H1 (cell line): ENCODE measurements around the gene SGMS2. TPM values are rescaled to one million over a fixed set of nuclear protein-coding genes. Genes with fewer than 3 reads are reported as not detected.

Experiments
- CTCF ChIA-PET: fragments of 300-600 bp; sonication (Branson Sonifier 250); formaldehyde crosslinking; loops from one replicate; lab custom pipeline; 2021; ENCODE audit not compliant: partially characterized antibody; lab: Charles Lee
- POLR2A ChIA-PET: fragments of 300-600 bp; sonication (Branson Sonifier 250); formaldehyde crosslinking; loops from one replicate; lab custom pipeline; 2021; ENCODE audit warnings: inconsistent platforms; ENCODE audit not compliant: partially characterized antibody; lab: Charles Lee
- DNase-seq, 2 experiments: peaks; one replicate each; pipeline versions ENCODE4 v3.0.0 to v3.0.0-alpha.2; 2010 to 2022; ENCODE audit warnings: low spot score in 2 of 2, low read depth in 1 of 2, mixed read lengths in 1 of 2
- FAIRE-seq: peaks from 2 replicates; lab custom pipeline; 2011; peaks lifted over from hg19 to GRCh38; lab: Jason Lieb, UNC
- H2AFZ ChIP-seq: 2 replicates; pipeline ENCODE4 v1.8.1; 2012; ENCODE audit warnings: low read length, inconsistent platforms
- H2AK5ac ChIP-seq: 2 replicates; pipeline ENCODE4 v1.6.1; 2013; ENCODE audit warnings: low read depth, low read length
- H2BK120ac ChIP-seq: replicated peaks from 2 replicates; pipeline ENCODE3; 2013; ENCODE audit warnings: low read depth, low read length, inconsistent platforms
- H2BK12ac ChIP-seq: 2 replicates; pipeline ENCODE4 v1.6.1; 2013; ENCODE audit warnings: low read depth, low read length
- H2BK15ac ChIP-seq: 2 replicates; pipeline ENCODE4 v1.6.1; 2013; ENCODE audit warnings: low read length
- H2BK20ac ChIP-seq: 2 replicates; pipeline ENCODE4 v1.6.1; 2013; ENCODE audit warnings: low read length
- H2BK5ac ChIP-seq: 2 replicates; pipeline ENCODE4 v1.6.1; 2013; ENCODE audit warnings: low read depth, low read length
- H3K14ac ChIP-seq: 2 replicates; pipeline ENCODE4 v1.6.1; 2013; ENCODE audit warnings: inconsistent platforms; ENCODE audit not compliant: insufficient read length
- H3K18ac ChIP-seq: 2 replicates; pipeline ENCODE4 v1.6.1; 2013; ENCODE audit warnings: low read length; ENCODE audit errors: extremely low read depth
- H3K23ac ChIP-seq: 2 replicates; pipeline ENCODE4 v1.6.1; 2013; ENCODE audit warnings: inconsistent platforms; ENCODE audit not compliant: insufficient read length
- H3K23me2 ChIP-seq: 2 replicates; pipeline ENCODE4 v1.6.1; 2013; ENCODE audit warnings: low read depth, low read length
- H3K27ac ChIP-seq: 2 replicates; pipeline ENCODE4 v1.6.1; 2011; ENCODE audit warnings: low read depth, low read length, inconsistent platforms
- H3K27me3 ChIP-seq, 4 experiments: replicated peaks in 1 of 4; 1 replicate in 1 of 4; 2 replicates in 3 of 4; pipeline versions ENCODE4 v1.6.1 to v1.8.1; 2011 to 2013; ENCODE audit warnings: low read length in 3 of 4, mild to moderate bottlenecking in 3 of 4, inconsistent platforms in 2 of 4, mixed read lengths in 2 of 4, moderate library complexity in 1 of 4; ENCODE audit not compliant: control insufficient read depth in 3 of 4, insufficient read depth in 3 of 4; ENCODE audit errors: extremely low read depth in 1 of 4
- H3K36me3 ChIP-seq, 4 experiments: 2 replicates each; pipeline versions ENCODE4 v1.6.1 to v1.8.1; 2011 to 2013; ENCODE audit warnings: mild to moderate bottlenecking in 4 of 4, low read length in 3 of 4, moderate library complexity in 2 of 4, control low read depth in 1 of 4, inconsistent platforms in 1 of 4; ENCODE audit not compliant: insufficient read depth in 4 of 4, control insufficient read depth in 2 of 4
- H3K4ac ChIP-seq: replicated peaks from 2 replicates; pipeline ENCODE3; 2013; ENCODE audit warnings: low read length, low read depth, mixed read lengths, inconsistent platforms; ENCODE audit not compliant: insufficient read length
- H3K4me1 ChIP-seq, 4 experiments: replicated peaks in 1 of 4; 1 replicate in 1 of 4; 2 replicates in 3 of 4; pipeline versions ENCODE4 v1.6.1 to v1.8.1; 2011 to 2013; ENCODE audit warnings: low read length in 3 of 4, inconsistent platforms in 2 of 4, mixed read lengths in 1 of 4; ENCODE audit not compliant: insufficient read depth in 4 of 4, control insufficient read depth in 3 of 4
- H3K4me2 ChIP-seq, 2 experiments: 2 replicates each; pipeline versions ENCODE4 v1.6.1 to v1.8.1; 2011 to 2013; ENCODE audit warnings: low read depth in 2 of 2, low read length in 2 of 2, control low read depth in 1 of 2, inconsistent platforms in 1 of 2, mild to moderate bottlenecking in 1 of 2; ENCODE audit not compliant: insufficient read depth in 1 of 2
- H3K4me3 ChIP-seq, 4 experiments: fragments of 200-600, 300-600 bp in 1 of 4; sonication (generic), shearing (Covaris generic), sonication (Bioruptor Twin) in 1 of 4; 2 replicates each; pipeline versions ENCODE4 v1.5.1 to v1.8.1; 2011 to 2016; ENCODE audit warnings: low read length in 4 of 4, low read depth in 3 of 4, control low read depth in 2 of 4, inconsistent platforms in 2 of 4, mild to moderate bottlenecking in 2 of 4, mixed read lengths in 1 of 4, moderate library complexity in 1 of 4; ENCODE audit not compliant: insufficient read depth in 2 of 4; ENCODE audit errors: extremely low read depth in 1 of 4
- H3K56ac ChIP-seq: replicated peaks from 2 replicates; pipeline ENCODE3; 2013; ENCODE audit warnings: low read depth, mild to moderate bottlenecking, mixed read lengths, low read length, inconsistent platforms; ENCODE audit not compliant: insufficient read length
- H3K79me1 ChIP-seq: 2 replicates; pipeline ENCODE4 v1.6.1; 2013; ENCODE audit warnings: low read depth, low read length, control low read depth
- H3K79me2 ChIP-seq, 2 experiments: 2 replicates each; pipeline versions ENCODE4 v1.6.1 to v1.8.1; 2012 to 2013; ENCODE audit warnings: low read length in 2 of 2, mild to moderate bottlenecking in 2 of 2, inconsistent platforms in 1 of 2; ENCODE audit not compliant: insufficient read depth in 2 of 2, control insufficient read depth in 1 of 2
- H3K9ac ChIP-seq, 4 experiments: replicated peaks in 1 of 4; 1 replicate in 1 of 4; 2 replicates in 3 of 4; pipeline versions ENCODE4 v1.6.1 to v1.8.1; 2011 to 2013; ENCODE audit warnings: low read depth in 3 of 4, low read length in 3 of 4, control low read depth in 2 of 4, mild to moderate bottlenecking in 2 of 4, moderate library complexity in 2 of 4, inconsistent platforms in 1 of 4; ENCODE audit errors: extremely low read depth in 1 of 4
- H3K9me3 ChIP-seq, 2 experiments: 2 replicates each; pipeline versions ENCODE4 v1.6.1 to v1.8.1; 2012 to 2013; ENCODE audit warnings: mild to moderate bottlenecking in 2 of 2, moderate library complexity in 2 of 2, control low read depth in 1 of 2, inconsistent platforms in 1 of 2, low read depth in 1 of 2, low read length in 1 of 2, mixed read lengths in 1 of 2; ENCODE audit not compliant: insufficient read depth in 2 of 2
- H4K20me1 ChIP-seq, 2 experiments: replicated peaks in 1 of 2; 2 replicates each; pipeline versions ENCODE3 to v1.8.1; 2011 to 2013; ENCODE audit warnings: inconsistent platforms in 2 of 2, low read length in 2 of 2, mild to moderate bottlenecking in 1 of 2; ENCODE audit not compliant: insufficient read depth in 2 of 2, control insufficient read depth in 1 of 2
- H4K5ac ChIP-seq: 2 replicates; pipeline ENCODE4 v1.6.1; 2013; ENCODE audit warnings: low read length, low read depth, mixed read lengths, inconsistent platforms; ENCODE audit not compliant: insufficient read length
- H4K8ac ChIP-seq: 2 replicates; pipeline ENCODE4 v1.8.0; 2013; ENCODE audit warnings: mild to moderate bottlenecking, moderate library complexity, low read length, inconsistent platforms; ENCODE audit not compliant: insufficient read depth; ENCODE audit errors: extremely low read depth
- H4K91ac ChIP-seq: replicated peaks from 2 replicates; pipeline ENCODE3; 2013; ENCODE audit warnings: low read length, mixed read lengths, inconsistent platforms; ENCODE audit not compliant: insufficient read length
- CHD2 ChIP-seq: IDR thresholded peaks from 2 replicates; pipeline ENCODE4 v1.6.1; 2012; ENCODE audit warnings: low read length, improper control_type of control experiment
- EP300 ChIP-seq, 2 experiments: IDR thresholded peaks; 1 replicate in 1 of 2; 2 replicates in 1 of 2; pipeline ENCODE4 v1.6.1; 2011 to 2012; ENCODE audit warnings: low read depth in 2 of 2, low read length in 2 of 2, mild to moderate bottlenecking in 2 of 2, borderline replicate concordance in 1 of 2, inconsistent platforms in 1 of 2, moderate library complexity in 1 of 2
- EZH2 ChIP-seq: fragments of 200-600 bp; sonication (generic); IDR thresholded peaks from 2 replicates; pipeline ENCODE4 v1.7.1; 2012; ENCODE audit warnings: low read depth, mild to moderate bottlenecking, moderate library complexity, low read length, inconsistent platforms; ENCODE audit not compliant: severe bottlenecking
- GABPA ChIP-seq: IDR thresholded peaks from 2 replicates; pipeline ENCODE4 v1.6.1; 2011; ENCODE audit warnings: mild to moderate bottlenecking, low read length, moderate library complexity, borderline replicate concordance; ENCODE audit not compliant: insufficient read depth
- HDAC2 ChIP-seq, 2 experiments: fragments of 300-600 bp in 1 of 2; sonication (generic) in 1 of 2; IDR thresholded peaks; 2 replicates each; pipeline ENCODE4 v1.6.1; 2011 to 2012; ENCODE audit warnings: low read depth in 2 of 2, low read length in 2 of 2, mild to moderate bottlenecking in 2 of 2, moderate library complexity in 2 of 2, borderline replicate concordance in 1 of 2, inconsistent platforms in 1 of 2
- JUND ChIP-seq: IDR thresholded peaks from 2 replicates; pipeline ENCODE4 v1.6.1; 2011; ENCODE audit warnings: mild to moderate bottlenecking, improper control_type of control experiment, low read length
- KDM5A ChIP-seq: fragments of 200-600 bp; IDR thresholded peaks from 2 replicates; pipeline ENCODE4 v1.7.1; 2012; ENCODE audit warnings: mild to moderate bottlenecking, low read length, inconsistent platforms, mixed read lengths
- NRF1 ChIP-seq: IDR thresholded peaks from 2 replicates; pipeline ENCODE4 v1.6.1; 2011; ENCODE audit warnings: mild to moderate bottlenecking, low read depth, low read length, improper control_type of control experiment
- RAD21 ChIP-seq, 2 experiments: IDR thresholded peaks in 1 of 2; conservative IDR thresholded peaks in 1 of 2; 2 replicates each; pipeline ENCODE4 v1.6.1; 2011; ENCODE audit warnings: low read depth in 2 of 2, low read length in 2 of 2, improper control_type of control experiment in 1 of 2, inconsistent platforms in 1 of 2, mild to moderate bottlenecking in 1 of 2, moderate library complexity in 1 of 2
- SIRT6 ChIP-seq: IDR thresholded peaks from one replicate; pipeline ENCODE4 v1.7.1; 2012; ENCODE audit warnings: low read length, inconsistent platforms
- SIX5 ChIP-seq: IDR thresholded peaks from 2 replicates; pipeline ENCODE4 v1.6.1; 2011; ENCODE audit warnings: mild to moderate bottlenecking, low read depth, low read length
- TAF7 ChIP-seq: optimal IDR thresholded peaks from 2 replicates; pipeline ENCODE3; 2011; ENCODE audit warnings: low read depth, mild to moderate bottlenecking, inconsistent platforms, low read length, moderate library complexity, borderline replicate concordance
- WGBS, 2 experiments: shearing (Covaris generic) in 1 of 2; methylation state at CpG; one replicate each; pipeline versions ENCODE4 v1.1.6 to v1.1.7; 2013 to 2015; ENCODE audit warnings: low lambda C conversion rate in 2 of 2, mixed read lengths in 2 of 2, inconsistent platforms in 1 of 2, low coverage in 1 of 2, missing lambda C conversion rate in 1 of 2; ENCODE audit not compliant: insufficient replicate concordance in 2 of 2, insufficient coverage in 1 of 2, insufficient read length in 1 of 2; ENCODE audit errors: extremely low coverage in 1 of 2, missing lambda C conversion rate in 1 of 2; 5-methylcytosine and 5-hydroxymethylcytosine counted together
- polyA plus RNA-seq, 7 experiments: library from polyadenylated mRNA; depleted of rRNA in 3 of 7; stranded (reverse) in 5 of 7; unstranded in 2 of 7; fragments of >200 nt in 5 of 7; fragments of 200-250 nt in 2 of 7; gene quantifications; 1 replicate in 5 of 7; 2 replicates in 1 of 7; 4 replicates in 1 of 7; pipeline versions ENCODE4 v1.2.1 to v1.2.3, GENCODE V29; 2011 to 2013; ENCODE audit warnings: missing spikeins in 2 of 7, mixed read lengths in 2 of 7
- total RNA-seq: library from RNA; stranded (reverse); fragmentation: NEBNext Ultra II Directional; extraction: Animal tissue kit (Norgen Biotek cat#: 25700); gene quantifications from 2 replicates; pipeline ENCODE4 v1.2.1, GENCODE V29; 2021
- TF ChIP-seq, protein P1 (sequence below): IDR thresholded peaks from 2 replicates; pipeline ENCODE4 v1.6.1; 2011; ENCODE audit warnings: low read depth, mild to moderate bottlenecking, low read length; ENCODE audit not compliant: insufficient read depth

SGMS2 gene
- total and polyA plus RNA-seq, 2 of the 8 experiments (the other 6 are each of a cell fraction or from before 2014, with no cell fraction given): 0.04 to 1.3 TPM

DNA sequence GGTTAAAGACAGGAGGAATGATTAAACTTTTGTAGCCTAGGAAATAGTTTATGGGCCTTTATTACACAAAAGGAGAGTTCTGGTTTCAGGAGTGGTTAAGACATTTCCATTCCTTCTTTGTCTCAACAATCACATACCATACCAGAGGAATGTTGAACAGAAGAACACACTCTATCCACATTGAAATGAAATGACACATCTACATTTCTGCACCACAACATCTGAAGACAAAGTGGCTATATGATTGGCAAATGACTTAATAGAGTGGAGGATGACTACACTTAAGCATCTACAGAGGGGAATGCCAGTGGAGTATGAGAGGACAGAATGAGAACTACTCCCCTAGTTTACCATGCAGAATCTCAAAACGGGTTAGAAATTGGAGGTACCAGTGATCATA lies 114.6 kb downstream of the SGMS2 start:
- ChIA-PET POLR2A (no interaction called here), CTCF (interaction anchor here (0.7 kb wide), 1 partner anchor 80 kb away, joined by 3 read pairs; no protein-coding TSS in a partner anchor)
- no peak overlapping the region for H3K27ac ChIP-seq
- H4K20me1 ChIP-seq: no peaks in the 10 kb centered on the region
- H2AFZ ChIP-seq: no peak overlapping the region
- H3K23me2 ChIP-seq: no peaks in the 10 kb centered on the region
- H3K9me3 ChIP-seq: no peaks in the 10 kb centered on the region
- no peak overlapping the region for H2BK12ac ChIP-seq
- DNase-seq (no peak), FAIRE-seq (no peak)
- no peak overlapping the region for H2AK5ac ChIP-seq
- no peak overlapping the region for H3K14ac ChIP-seq
- no peak overlapping the region for H4K91ac ChIP-seq
- H3K4me2 ChIP-seq: no peak overlapping the region
- no peaks in the 10 kb centered on the region for H3K79me1 ChIP-seq
- H2BK120ac ChIP-seq: no peak overlapping the region
- H3K79me2 ChIP-seq: no peaks in the 10 kb centered on the region
- H2BK20ac ChIP-seq: no peak overlapping the region
- H3K4me1 ChIP-seq: no peaks in the 10 kb centered on the region
- H2BK15ac ChIP-seq: no peak overlapping the region
- H3K36me3 ChIP-seq: no peaks in the 10 kb centered on the region
- no peak overlapping the region for H3K56ac ChIP-seq
- no peak overlapping the region for H3K18ac ChIP-seq
- no peak overlapping the region for H3K4ac ChIP-seq
- no peak overlapping the region for H3K9ac ChIP-seq
- H3K27me3 ChIP-seq: no peaks in the 10 kb centered on the region
- H2BK5ac ChIP-seq: no peak overlapping the region
- 95% methylated on average over 1 of the region's 1 CpG; no CpG with 5 or more reads in 1 of the 2 experiments for WGBS, 2 experiments
- no peak overlapping the region for H4K8ac ChIP-seq
- H3K4me3 ChIP-seq: no peak overlapping the region
- no peak overlapping the region for H3K23ac ChIP-seq
- no peak overlapping the region for H4K5ac ChIP-seq
- no peak for TF ChIP-seq GABPA
- TF ChIP-seq EP300 (IDR thresholded peaks at IDR 0.05; ENCODE audit: borderline replicate concordance in 1 of 2, low read depth in 2 of 2, low read length in 2 of 2): no peak
- TF ChIP-seq TAF7: no peak
- TF ChIP-seq EZH2: no peak
- TF ChIP-seq JUND: no peak
- no peak for TF ChIP-seq SIX5
- TF ChIP-seq, protein P1, sequence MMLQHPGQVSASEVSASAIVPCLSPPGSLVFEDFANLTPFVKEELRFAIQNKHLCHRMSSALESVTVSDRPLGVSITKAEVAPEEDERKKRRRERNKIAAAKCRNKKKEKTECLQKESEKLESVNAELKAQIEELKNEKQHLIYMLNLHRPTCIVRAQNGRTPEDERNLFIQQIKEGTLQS: no peak
- no peak for TF ChIP-seq SIRT6
- no peak for TF ChIP-seq KDM5A
- no peak for TF ChIP-seq NRF1
- no peak for TF ChIP-seq RAD21 (IDR thresholded peaks at IDR 0.05 in 1 of 2, conservative IDR thresholded peaks at IDR 0.05 in 1 of 2; ENCODE audit: low read depth in 2 of 2, low read length in 2 of 2)
- TF ChIP-seq CHD2: no peak
- no peak for TF ChIP-seq HDAC2 (IDR thresholded peaks at IDR 0.05; ENCODE audit: borderline replicate concordance in 1 of 2, low read depth in 2 of 2, low read length in 2 of 2)
